DMS53 treated with DMSO at 0.1 percent for 48 hours (cell line): ENCODE results near the gene SELENOT.
"Not testable (repeated sequence)": the region's sequence is repeated elsewhere in the genome, so short reads cannot be mapped to it uniquely, and the experiment has no call there.

Source experiments
- DNase-seq: peaks from one replicate; lab custom pipeline; 2025; ENCODE audit not compliant: unreplicated experiment; lab: John Stamatoyannopoulos, UW

The SELENOT gene, protein sequence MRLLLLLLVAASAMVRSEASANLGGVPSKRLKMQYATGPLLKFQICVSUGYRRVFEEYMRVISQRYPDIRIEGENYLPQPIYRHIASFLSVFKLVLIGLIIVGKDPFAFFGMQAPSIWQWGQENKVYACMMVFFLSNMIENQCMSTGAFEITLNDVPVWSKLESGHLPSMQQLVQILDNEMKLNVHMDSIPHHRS

DNA sequence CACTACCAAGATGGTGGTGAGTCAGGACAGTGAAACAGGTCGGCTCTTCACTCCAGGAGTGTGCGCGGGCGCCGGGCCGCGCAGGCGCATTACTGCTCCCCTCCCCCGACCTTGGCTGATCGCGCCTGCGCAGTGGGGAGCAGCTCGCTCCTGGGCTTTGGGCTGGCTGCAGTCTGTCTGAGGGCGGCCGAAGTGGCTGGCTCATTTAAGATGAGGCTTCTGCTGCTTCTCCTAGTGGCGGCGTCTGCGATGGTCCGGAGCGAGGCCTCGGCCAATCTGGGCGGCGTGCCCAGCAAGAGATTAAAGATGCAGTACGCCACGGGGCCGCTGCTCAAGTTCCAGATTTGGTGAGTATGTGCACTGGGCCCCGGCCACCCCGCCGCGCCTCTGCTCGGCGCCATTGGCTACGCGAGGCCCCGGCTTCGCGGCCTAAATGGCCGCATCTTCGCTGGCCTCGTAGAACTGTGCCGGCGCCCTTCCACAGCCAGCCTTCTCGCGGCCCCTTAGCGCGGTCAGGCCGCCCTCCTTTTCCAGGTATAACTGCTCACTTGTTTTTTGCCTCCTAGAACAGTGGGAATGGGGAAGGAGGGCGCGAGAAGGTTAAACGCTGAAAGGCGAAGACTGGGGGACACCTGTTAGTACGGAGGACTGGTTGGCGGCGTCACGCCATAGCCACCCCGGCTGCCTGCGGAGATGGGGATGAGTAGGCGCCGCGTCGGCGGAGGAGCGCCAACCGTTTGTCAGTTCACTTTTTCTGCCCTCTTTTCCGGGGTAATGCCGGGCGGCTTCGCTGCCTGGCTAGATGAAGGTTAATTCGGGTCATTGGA, at the start of gene SELENOT:
Gene SELENOT, plus strand, starts transcription at position 169 of the 827 bp plus-strand sequence. Its CDS starts 42 bp downstream, at position 211.
- peak; percentile 67 for DNase-seq

DNA sequence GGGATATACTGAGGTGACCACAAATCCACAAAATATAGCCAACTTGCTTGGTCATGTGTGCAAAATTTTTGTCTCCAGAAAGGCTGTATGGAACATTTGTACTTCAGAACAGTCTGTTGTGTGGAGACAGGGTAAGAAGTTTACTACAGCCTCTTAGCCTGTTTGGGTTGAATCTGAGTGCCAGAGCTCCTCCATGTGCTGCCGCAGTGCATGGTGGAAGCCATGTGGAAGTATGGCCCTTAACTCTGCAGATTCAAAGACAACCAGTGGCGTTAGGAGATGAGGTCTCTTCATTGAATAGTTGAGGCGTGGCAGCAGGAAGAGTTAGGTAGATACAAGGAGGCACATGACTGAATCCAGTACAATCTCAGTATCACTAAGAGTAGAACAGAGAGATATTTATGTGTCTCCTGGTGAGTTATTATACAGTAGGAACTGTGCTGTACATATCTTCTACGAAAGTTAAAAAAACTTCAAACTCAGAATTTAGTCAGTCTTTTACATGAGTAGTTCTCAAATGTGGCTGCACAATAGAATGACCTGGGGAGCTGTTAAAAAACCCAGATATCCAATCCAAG, 47.2 kb upstream of the SELENOT start:
- DNase-seq = no peak

DNA sequence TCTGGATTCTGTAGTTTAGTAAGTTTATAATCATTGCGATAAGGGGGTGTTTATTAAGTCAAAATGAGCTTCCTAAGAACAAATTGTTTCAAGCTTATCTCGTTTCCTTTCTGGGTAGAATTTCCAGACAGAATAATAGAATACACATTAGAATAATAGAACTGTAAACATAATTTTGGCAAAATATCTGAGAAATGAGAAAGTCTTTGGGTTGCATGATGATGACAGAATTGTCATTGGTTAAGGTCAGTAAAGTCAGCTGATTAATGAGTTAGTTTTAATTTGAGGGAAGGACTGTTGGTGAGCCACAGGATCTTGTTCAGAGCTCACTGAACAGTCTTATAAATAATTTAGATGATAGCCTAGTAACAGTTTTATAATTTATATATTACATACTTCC, 46.3 kb upstream of the SELENOT start:
- no peak for DNase-seq

DNA sequence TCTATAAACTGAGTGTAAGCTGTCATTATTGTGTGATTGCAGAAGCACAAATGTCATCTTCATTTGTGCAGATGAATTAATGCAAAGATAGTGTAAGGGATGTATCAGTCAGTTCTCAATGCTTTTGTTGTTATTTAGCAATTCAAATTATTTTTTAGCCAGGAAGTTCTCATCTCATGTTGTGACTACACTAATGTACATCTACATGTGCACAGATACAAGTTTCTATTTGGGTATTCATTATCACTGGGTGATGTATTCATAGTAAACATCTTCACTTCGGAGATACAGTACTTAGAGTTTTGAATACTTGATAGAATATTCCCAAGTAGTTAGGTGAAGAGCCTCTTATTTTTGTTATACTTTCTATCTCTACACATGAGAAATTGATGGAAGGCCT, 45.4 kb upstream of the SELENOT start:
- no peak for DNase-seq

DNA sequence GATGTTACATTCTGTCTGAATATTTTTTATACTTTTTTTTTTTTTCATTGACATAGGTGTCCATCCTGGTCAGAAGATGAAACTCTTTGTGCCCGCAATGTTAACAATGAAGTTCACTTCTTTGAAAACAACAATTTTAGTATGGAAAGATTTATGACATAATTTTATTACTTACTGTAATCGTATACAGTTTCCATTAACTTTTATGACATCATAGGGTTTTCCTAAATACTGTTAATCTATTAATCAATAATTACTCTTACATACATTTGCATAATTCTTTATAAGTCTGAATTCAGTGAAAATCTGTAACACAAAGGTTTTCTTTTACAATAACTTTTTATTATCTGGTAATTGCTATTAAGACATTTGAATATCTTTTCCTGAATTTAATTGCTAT, 38.9 kb upstream of the SELENOT start:
- no peak for DNase-seq

DNA sequence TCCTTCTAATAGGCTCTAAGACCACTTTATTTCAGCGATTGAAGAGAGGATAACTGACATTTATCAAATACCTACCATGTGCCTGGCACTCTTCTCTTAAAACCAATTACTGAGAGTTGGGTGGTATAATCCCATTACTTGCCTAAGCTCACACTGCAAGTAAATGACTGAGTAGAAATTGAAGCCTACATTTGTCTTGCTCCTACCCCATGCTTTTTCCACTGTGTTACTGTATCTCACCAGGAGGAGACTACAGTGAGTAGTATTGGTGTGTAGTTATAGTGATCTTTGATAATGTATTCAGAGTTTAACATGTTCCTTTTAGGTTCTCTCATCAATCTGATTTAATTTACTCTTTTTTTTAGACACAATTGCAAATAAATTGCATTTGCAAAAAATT, 35.8 kb upstream of the SELENOT start:
- DNase-seq = no peak

DNA sequence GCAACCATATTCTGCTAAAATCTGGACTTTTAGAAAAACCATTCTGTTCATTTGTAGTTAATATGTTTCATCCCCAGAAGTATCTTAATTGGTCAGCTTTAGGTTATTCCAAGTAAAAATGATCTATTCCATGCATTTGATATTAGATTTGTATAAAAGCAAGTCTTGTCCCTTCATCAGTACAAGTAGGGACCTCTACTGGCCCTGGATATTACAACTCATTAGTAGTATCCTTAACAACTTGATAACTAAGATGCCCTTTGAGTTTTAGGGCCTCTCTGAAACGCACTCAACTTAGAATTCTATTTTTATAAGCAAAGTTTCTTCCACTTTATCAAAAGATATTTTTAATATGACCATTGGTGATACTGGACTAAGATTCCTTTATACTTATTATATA, 25.3 kb upstream of the SELENOT start:
- no peak for DNase-seq

DNA sequence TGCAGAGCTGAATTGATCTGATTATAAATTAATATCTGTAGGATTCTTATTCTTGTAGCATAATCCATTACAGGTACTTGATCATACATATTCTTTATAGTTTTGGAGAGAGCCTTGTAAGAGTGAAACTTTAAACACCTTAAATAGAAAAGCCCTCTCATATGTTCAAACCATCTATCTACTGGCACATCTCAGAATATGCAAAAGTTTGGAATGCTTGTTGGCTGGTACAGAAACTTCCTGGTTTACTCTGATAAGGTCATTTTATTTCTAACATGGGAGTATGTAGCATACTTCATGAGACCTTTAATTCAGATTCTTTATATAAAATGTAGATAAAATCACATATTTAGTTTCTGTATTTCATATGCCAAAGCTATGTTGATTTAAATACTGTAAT, 21.9 kb upstream of the SELENOT start:
- no peak for DNase-seq

DNA sequence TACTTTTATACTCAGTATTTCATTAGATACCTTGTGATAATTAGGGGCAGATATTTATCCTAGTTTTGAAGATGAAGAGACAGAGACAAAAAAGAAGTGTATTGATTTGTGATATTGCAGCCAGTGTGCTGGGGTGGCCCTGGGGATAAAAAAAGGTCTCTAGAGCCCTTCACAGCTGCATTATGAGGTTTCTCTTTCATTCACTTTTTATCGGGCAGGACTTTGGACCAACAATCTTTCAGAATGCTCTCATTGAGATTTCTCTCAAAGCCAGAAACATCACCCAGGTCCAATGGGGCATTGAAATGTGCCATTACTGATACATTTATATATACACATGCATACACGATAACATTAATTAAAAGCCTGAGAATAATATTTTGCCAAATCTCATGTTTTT, 20.5 kb upstream of the SELENOT start:
- no peak for DNase-seq

DNA sequence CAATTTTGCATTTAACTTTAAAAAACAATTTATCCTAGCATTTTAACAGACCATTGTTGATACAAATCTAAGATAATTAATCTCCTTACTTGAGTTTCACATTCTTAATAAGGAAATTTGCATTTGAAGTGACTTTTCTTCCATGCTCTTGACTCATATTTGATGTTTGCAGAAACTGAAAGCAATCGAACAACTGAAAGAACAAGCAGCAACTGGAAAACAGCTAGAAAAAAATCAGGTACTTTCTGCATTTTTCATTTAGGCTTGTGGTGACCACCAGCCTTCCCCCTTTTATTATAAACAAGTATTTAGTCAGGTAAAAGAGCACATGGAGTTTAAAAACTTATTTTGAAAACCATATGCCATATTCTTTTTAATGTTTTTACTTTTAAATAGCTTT, 20.1 kb upstream of the SELENOT start:
- DNase-seq = no peak

DNA sequence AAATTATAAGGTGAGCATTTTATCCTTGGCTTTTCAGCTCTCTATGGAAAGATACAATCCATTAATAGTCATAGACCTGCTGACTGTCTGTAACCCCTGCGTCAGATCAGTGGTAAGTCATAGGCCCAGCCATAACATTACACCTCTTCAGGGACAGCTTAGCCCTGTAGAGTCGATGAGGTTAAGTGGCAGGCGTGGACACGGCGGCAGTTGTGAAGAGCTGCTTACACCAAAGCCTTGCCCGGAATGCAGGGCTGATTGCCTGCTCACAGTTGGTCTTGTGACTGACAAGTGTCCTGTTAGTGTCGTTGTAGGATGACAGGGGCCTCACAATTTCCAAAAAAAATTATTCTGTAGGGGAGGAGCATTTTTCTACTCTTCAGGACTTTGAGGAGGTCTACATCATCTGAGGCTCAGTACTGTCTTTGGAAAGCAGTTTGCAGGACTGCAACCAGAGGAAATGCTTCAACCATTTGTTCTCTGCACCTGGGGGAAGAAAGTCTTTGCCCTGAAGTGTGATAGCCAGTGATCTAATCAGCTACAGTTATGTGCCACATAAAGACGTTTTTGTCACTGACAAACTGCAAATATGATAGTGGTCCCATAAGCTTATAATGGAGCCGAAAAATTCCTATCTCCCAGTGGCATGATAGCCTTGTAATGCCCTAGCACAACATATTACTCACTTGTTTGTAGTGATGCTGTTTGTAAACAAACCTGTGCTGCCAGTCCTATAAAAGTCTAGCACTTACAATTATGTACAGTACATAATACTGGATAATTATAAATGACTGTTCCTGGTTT, 14.9 kb upstream of the SELENOT start:
- no peak for DNase-seq

DNA sequence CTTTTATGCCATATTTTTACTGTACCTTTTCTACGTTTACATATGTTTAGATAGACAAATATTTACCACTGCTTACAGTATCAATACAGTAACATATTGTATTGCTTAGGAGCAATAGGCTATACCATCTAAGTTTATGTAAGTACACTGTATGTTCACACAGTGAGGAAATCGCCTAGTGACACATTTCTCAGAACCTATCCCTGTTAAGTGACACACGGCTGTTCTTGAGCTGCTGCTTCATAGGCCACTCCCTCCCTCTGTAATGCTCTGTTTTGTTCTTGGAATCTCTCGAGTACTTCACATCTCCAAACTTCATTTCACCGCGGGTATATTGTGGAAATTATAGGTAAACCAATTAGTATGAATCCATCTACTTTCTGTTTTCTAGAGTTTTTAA, 13.4 kb upstream of the SELENOT start:
- no peak for DNase-seq

DNA sequence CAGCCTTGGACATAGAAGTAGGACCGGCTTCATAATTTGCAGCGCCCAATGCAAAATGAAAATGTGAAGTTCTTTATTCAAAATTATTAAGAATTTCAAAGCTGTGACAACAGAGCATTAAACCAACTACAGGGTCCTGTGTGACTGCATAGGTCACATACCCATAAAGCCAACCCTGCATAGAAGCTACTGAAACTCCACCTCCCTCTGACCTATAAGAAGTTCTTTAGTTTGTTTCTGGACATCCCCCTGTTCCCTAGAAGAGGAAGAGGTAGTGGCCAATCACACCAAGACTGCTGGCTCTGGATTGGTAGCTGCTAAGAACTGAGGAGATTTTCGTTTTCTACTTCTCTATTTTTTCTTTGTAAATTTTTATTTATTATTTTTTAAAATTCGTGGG, 9.0 kb upstream of the SELENOT start:
- no peak for DNase-seq

DNA sequence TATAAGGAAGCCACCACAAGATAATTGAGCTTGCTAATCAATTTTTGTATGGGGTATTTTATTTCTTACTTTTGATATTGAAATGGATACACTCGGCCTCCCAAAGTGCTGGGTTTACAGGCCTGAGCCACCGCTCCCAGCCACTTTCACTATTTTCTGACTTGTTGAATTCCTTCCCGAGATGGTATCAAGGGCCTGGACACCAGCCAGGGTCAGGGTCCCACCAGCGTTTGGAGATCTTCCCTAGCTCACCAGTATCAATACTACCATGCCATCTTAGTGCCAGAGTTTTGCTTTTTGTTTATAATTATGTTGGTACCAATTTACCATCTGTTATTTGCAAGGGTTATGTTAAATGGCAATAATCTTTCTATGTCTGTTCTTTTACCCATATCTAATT, 5.5 kb upstream of the SELENOT start:
- no peak for DNase-seq

DNA sequence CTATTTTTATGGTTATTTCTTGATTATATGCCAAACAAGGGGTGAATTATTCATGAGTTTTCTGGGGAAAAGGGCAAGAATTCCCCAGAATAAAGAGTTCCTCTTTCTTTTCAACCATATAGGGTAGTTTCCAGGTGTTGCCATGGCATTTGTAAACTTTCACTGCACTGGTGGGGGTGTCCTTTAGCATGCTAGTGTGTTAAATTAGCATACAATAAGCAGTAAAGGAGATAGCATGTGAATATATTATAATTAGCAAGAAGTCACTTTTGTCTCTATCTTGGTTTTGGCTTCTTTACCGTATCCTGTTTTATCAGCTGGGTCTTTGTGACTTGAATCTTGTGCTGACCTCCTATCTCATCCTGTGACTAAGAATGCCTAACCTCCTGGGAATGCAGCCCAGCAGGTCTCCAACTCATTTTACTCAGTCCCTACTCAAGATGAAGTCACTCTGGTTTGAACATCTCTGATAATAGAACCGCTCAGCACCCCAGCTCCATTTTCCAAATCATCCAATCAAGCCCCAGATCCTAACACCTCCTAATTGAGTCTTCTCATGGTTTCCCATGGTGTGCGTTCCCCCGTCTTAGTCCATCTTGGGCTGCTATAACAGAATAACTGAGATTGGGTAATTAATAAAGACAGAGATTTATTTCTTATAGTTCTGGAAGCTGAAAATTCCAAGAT, 3.4 kb upstream of the SELENOT start:
- DNase-seq = no peak

DNA sequence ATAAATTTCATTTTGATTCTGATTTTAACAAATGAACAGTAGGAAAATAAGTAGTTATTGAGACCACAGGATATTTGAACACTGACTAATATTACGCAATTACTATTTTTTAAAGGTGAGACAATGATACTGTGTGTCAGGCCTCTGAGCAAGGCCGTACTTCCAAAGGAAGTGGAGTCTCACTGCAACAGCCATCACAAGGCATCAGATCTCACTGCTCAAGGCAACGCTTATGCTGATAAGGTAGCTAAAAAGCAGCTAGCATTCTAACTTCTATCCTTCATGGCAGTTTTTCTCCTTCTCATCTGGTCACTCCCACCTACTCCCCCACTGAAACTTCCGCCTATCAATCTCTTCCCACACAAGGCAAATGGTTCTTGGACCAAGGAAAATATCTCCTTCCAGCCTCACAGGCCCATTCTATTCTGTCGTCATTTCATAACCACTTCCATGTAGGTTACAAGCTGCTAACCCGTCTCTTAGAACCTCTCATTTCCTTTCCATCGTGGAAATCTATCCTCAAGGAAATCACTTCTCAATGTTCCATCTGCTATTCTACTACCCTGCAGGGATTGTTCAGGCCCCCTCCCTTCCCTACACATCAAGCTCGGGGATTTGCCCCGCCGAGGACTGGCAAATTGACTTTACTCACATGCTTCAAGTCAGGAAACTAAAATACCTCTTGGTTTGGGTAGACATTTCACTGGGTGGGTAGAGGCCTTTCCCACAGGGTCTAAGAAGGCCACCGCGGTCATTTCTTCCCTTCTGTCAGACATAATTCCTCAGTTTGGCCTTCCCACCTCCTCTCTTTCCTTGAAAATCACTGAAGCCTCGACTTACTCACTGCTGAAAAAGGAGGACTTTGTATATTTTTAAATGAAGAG, 2.2 kb upstream of the SELENOT start:
- DNase-seq = not testable (repeated sequence)

DNA sequence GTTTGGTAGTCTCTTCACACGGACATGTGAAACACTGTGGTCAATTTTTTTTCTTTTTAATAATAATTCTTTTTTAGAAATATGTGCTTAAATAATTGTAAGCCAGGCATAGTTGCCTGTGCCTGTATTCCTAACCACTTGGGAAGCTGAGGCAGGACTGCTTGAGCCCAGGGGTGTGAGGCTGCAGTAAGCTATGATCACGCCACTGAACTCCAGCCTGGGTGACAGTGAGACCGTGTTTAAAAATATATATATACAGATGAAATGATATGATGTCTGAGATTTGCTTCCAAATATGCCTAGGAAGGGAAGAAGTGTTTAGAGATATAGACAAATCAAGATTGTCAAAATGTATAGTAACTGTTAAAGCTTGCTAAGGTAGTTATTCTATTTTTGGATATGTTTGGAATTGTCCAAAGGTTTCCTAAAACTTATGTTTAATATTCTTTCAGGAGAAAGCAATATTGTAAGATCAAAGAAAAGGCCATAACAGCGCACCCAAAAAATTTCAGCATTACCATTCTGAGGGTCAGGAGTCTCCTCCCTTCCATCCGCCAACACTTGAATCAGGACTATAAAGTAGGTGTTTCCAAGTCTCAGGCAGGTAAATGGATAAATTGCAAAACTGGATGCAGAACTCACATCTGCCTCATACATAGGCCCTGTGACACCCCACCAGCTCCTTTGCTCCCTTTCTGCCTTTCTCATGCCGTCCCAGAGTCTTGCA, 532 bp upstream of the SELENOT start:
- no peak for DNase-seq

DNA sequence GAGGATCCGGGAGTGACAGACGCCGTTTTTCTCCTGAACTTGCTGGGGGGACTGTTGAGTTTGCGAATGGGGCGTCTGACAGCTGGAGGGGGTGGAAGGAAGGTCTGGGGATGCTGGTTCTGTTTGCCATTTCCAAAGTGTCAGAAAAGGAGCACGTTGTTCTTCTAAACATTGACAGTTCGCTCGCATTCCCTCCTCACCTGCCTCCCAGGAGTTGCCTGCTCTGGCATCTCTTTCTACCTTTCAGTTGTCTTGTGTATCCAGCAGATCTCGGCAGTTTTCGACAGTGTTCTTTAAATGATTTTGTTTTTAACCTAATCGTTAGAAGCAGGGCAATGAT, 829 bp downstream of the SELENOT start:
- peak; percentile 34 for DNase-seq

DNA sequence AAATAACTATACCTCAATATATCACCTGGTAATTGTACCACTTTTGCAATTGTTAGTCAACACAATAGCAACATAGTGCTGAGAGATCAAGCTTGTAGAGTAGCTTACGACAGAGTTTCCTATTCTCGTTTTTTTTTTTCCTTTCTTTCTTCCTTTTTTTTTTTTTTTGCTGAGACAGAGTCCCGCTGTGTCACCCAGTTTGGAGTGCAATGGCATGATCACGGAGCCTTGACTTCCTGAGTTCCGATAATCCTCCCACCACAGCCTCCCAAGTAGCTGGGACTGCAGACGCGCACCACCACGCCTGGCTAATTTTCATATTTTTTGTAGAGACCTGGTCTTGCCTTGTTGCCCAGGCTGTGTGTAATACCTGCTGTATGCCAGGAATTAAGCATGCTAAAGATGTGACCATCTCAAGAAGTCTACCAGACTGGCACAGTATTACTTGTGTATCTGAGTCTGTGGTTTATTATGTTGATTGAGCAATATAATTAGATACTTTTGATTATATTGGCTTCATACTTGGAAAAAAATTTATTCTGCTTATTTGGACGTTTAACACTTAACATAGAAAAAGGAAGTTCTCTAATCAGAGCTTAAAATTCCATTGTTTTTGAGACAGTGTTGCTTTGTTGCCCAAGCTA, 3.0 kb downstream of the SELENOT start:
- no peak for DNase-seq
